Measurements from ENCODE around the gene FOXE1. TPM values are rescaled to one million over a fixed set of nuclear protein-coding genes. Genes with fewer than 3 reads are reported as not detected.

The FOXE1 gene
- total and polyA plus RNA-seq, 5 experiments from 2014 or later, result not detected

GRCh38 chr9:97900738-97901565 lies 47.9 kb downstream of the FOXE1 start:
- ATAC-seq (no peak), DNase-seq (peak in 5 of 10 donors; percentile 20 to 53 (median 41))
- peaks cover 0 to 26% (median 3%) of the 10 kb centered on the region in 3 donors for H3K36me3 Mint-ChIP-seq
- peak overlapping the region; percentile 76 to 92 (median 82) for H3K27ac Mint-ChIP-seq
- H3K27me3 Mint-ChIP-seq, result no peaks in the 10 kb centered on the region
- H3K9me3 Mint-ChIP-seq, result no peaks in the 10 kb centered on the region
- H3K4me3 Mint-ChIP-seq, result peak overlapping the region in 2 of 10 donors; percentile 22 to 55
- POLR2A ChIA-PET, result interaction anchor here (1.3 to 18.1 kb wide), 3 partner anchors 10 to 204 kb away, joined by 3 to 349 read pairs (median 5); partner anchors contain the start of genes TRMO and XPA
- H3K4me1 Mint-ChIP-seq, result peaks cover 22 to 62% (median 59%) of the 10 kb centered on the region in 4 donors

- no peaks in the 10 kb centered on the region for H3K9me3 Mint-ChIP-seq
- no peaks in the 10 kb centered on the region for H3K27me3 Mint-ChIP-seq
- no peak for DNase-seq
- H3K27ac Mint-ChIP-seq, result peak overlapping the region; percentile 53 to 91 (median 83)
- no peak for ATAC-seq
- H3K4me3 Mint-ChIP-seq, result peak overlapping the region in 8 of 10 donors; percentile 3 to 61 (median 20)
- peaks cover 0 to 28% (median 3%) of the 10 kb centered on the region in 3 donors for H3K36me3 Mint-ChIP-seq
- POLR2A ChIA-PET, result interaction anchor here (0.6 to 18.1 kb wide), 3 partner anchors 8 to 220 kb away, joined by 5 to 349 read pairs (median 7); partner anchors contain the start of gene TRMO
- peaks cover 28 to 78% (median 77%) of the 10 kb centered on the region in 4 donors for H3K4me1 Mint-ChIP-seq
Observed at GRCh38 chr9:97903177-97903576, 50.2 kb downstream of the FOXE1 start.

- peak overlapping the region; percentile 77 to 91 (median 84) for H3K4me3 Mint-ChIP-seq
- peak; percentile 68 to 80 for ATAC-seq
- peaks cover 36 to 91% (median 90%) of the 10 kb centered on the region in 4 donors for H3K4me1 Mint-ChIP-seq
- POLR2A ChIA-PET, result interaction anchor here (0.5 to 18.1 kb wide), 12 partner anchors 9 to 356 kb away, joined by 3 to 349 read pairs (median 6); partner anchors contain the start of genes ANP32B, NCBP1, TRMO and TSTD2
- H3K36me3 Mint-ChIP-seq, result peaks cover 0 to 35% (median 3%) of the 10 kb centered on the region in 3 donors
- peak overlapping the region; percentile 76 to 99 (median 94) for H3K27ac Mint-ChIP-seq
- no peaks in the 10 kb centered on the region for H3K9me3 Mint-ChIP-seq
- peak in 9 of 10 donors; percentile 25 to 82 (median 56) for DNase-seq
- H3K27me3 Mint-ChIP-seq, result no peaks in the 10 kb centered on the region
Observed at GRCh38 chr9:97904725-97905124, 51.7 kb downstream of the FOXE1 start.

- Mint-ChIP-seq H3K27ac (peak overlapping the region; percentile 76 to 99 (median 94)), H3K4me1 (peaks cover 41 to 91% (median 91%) of the 10 kb centered on the region in 4 donors), H3K4me3 (peak overlapping the region; percentile 77 to 91 (median 84)), H3K27me3 (no peaks in the 10 kb centered on the region), H3K9me3 (no peaks in the 10 kb centered on the region), H3K36me3 (peaks cover 0 to 37% (median 3%) of the 10 kb centered on the region in 3 donors)
- ATAC-seq (peak; percentile 83 to 87), DNase-seq (peak in 8 of 10 donors; percentile 61 to 88 (median 76))
- POLR2A ChIA-PET, result interaction anchor here (0.5 to 18.1 kb wide), 9 partner anchors 9 to 356 kb away, joined by 3 to 349 read pairs (median 7); partner anchors contain the start of genes ANP32B, NCBP1, TRMO and TSTD2
Observed at GRCh38 chr9:97905228-97905627, 52.2 kb downstream of the FOXE1 start.

Other genes starting within 250 kb of the FOXE1 start
- gene TSTD2, start 219.9 kb upstream of the FOXE1 start, total RNA-seq, result 10 to 100 TPM; 24.0 to 26.5 TPM
- 1 to 10 TPM; 7.0 to 8.9 (median 7.3) TPM for gene TSTD2, start 219.9 kb upstream of the FOXE1 start, polyA plus RNA-seq
- 10 to 100 TPM; 41.4 to 43.6 TPM for gene NCBP1, start 219.4 kb upstream of the FOXE1 start, total RNA-seq
- 10 to 100 TPM; 17.9 to 19.7 (median 18.1) TPM for gene NCBP1, start 219.4 kb upstream of the FOXE1 start, polyA plus RNA-seq
- 10 to 100 TPM; 22.2 to 25.9 TPM for gene XPA, start 155.9 kb upstream of the FOXE1 start, total RNA-seq
- 10 to 100 TPM; 34.8 to 39.2 (median 35.1) TPM for gene XPA, start 155.9 kb upstream of the FOXE1 start, polyA plus RNA-seq
- 10 to 100 TPM; 40.2 to 51.5 TPM for gene TRMO, start 69.3 kb downstream of the FOXE1 start, total RNA-seq
- 10 to 100 TPM; 11.7 to 18.0 (median 13.8) TPM for gene TRMO, start 69.3 kb downstream of the FOXE1 start, polyA plus RNA-seq
- gene HEMGN, start 84.9 kb downstream of the FOXE1 start, total RNA-seq, result 1 to 10 TPM; 1.9 to 3.4 TPM
- 10 to 100 TPM in 1 of 3 donors, 1 to 10 TPM in 2; 7.6 to 11.0 (median 8.3) TPM for gene HEMGN, start 84.9 kb downstream of the FOXE1 start, polyA plus RNA-seq
- 100 to 1,000 TPM; 200 to 205 TPM for gene ANP32B, start 130.1 kb downstream of the FOXE1 start, total RNA-seq
- gene ANP32B, start 130.1 kb downstream of the FOXE1 start, polyA plus RNA-seq, result 100 to 1,000 TPM in 2 of 3 donors, 10 to 100 TPM in 1; 87.8 to 110 (median 108) TPM
- 10 to 100 TPM; 15.0 to 15.7 TPM for gene NANS, start 203.5 kb downstream of the FOXE1 start, total RNA-seq
- 10 to 100 TPM; 28.9 to 32.4 (median 30.9) TPM for gene NANS, start 203.5 kb downstream of the FOXE1 start, polyA plus RNA-seq